HG03064 (cell line): ENCODE data around the gene TMEM247.
"Not testable (repeated sequence)": the region's sequence is repeated elsewhere in the genome, so short reads cannot be mapped to it uniquely, and the experiment has no call there.

Source experiments
- ATAC-seq: cut with Tn5 transposase; IDR thresholded peaks from one replicate; pipeline ENCODE4 v1.9.1; 2021; ENCODE audit warnings: low read depth; ENCODE audit not compliant: unreplicated experiment

Gene TMEM247

GRCh38 chr2:46508312-46508711 is 28.9 kb downstream of the TMEM247 start:
- no peak for ATAC-seq

GRCh38 chr2:46508759-46509158 is 29.4 kb downstream of the TMEM247 start:
- ATAC-seq, result no peak

GRCh38 chr2:46509804-46510203 is 30.4 kb downstream of the TMEM247 start:
- ATAC-seq, result no peak

GRCh38 chr2:46510598-46511177 is 31.3 kb downstream of the TMEM247 start:
- no peak for ATAC-seq

- no peak for ATAC-seq
Observed at GRCh38 chr2:46512185-46512584, 32.8 kb downstream of the TMEM247 start.

- ATAC-seq, result no peak
Observed at GRCh38 chr2:46514738-46515137, 35.4 kb downstream of the TMEM247 start.

GRCh38 chr2:46517485-46517884 is 38.1 kb downstream of the TMEM247 start:
- no peak for ATAC-seq

- no peak for ATAC-seq
Observed at GRCh38 chr2:46518861-46519260, 39.5 kb downstream of the TMEM247 start.

- no peak for ATAC-seq
Observed at GRCh38 chr2:46519265-46519664, 39.9 kb downstream of the TMEM247 start.

GRCh38 chr2:46520130-46520711 is 40.9 kb downstream of the TMEM247 start:
- ATAC-seq, result no peak

- ATAC-seq, result no peak
Observed at GRCh38 chr2:46521215-46521683, 41.9 kb downstream of the TMEM247 start.

- not testable (repeated sequence) for ATAC-seq
Observed at GRCh38 chr2:46522385-46522784, 43.0 kb downstream of the TMEM247 start.

GRCh38 chr2:46525522-46526155 is 46.3 kb downstream of the TMEM247 start:
- ATAC-seq, result no peak

- ATAC-seq, result no peak
Observed at GRCh38 chr2:46528880-46529279, 49.5 kb downstream of the TMEM247 start.

GRCh38 chr2:46530639-46531038 is 51.3 kb downstream of the TMEM247 start:
- ATAC-seq, result no peak

- no peak for ATAC-seq
Observed at GRCh38 chr2:46531863-46532262, 52.5 kb downstream of the TMEM247 start.
